HCT116 (cell line): ENCODE data around the gene BCL7A.

Experiments used
- CTCF ChIP-seq, 3 experiments: fragments of 200-600 bp in 1 of 3; sonication (generic) in 1 of 3; IDR thresholded peaks in 2 of 3; conservative IDR thresholded peaks in 1 of 3; 2 replicates each; pipeline ENCODE4 v1.5.1; 2012 to 2017; ENCODE audit warnings: low read depth in 2 of 3, low read length in 2 of 3, antibody characterized with exemption in 1 of 3, borderline replicate concordance in 1 of 3, control low read depth in 1 of 3, mild to moderate bottlenecking in 1 of 3, mixed read lengths in 1 of 3, mixed run types in 1 of 3, moderate library complexity in 1 of 3; ENCODE audit not compliant: insufficient read depth in 1 of 3
- SP1 ChIP-seq: IDR thresholded peaks from 2 replicates; pipeline ENCODE4 v1.6.1; 2012; ENCODE audit warnings: low read depth
- ZFX ChIP-seq: fragments of 450-650 bp; IDR thresholded peaks from 2 replicates; pipeline ENCODE4 v1.6.1; 2017

- no peak for TF ChIP-seq SP1
- no peak for TF ChIP-seq CTCF (IDR thresholded peaks at IDR 0.05 in 2 of 3, conservative IDR thresholded peaks at IDR 0.05 in 1 of 3; ENCODE audit: borderline replicate concordance in 1 of 3, insufficient read depth in 1 of 3, low read depth in 2 of 3, low read length in 2 of 3)
- TF ChIP-seq ZFX: no peak
Observed at GRCh38 chr12:122005252-122005776, 16.4 kb upstream of the BCL7A start.
